HG02571 (cell line): ENCODE measurements around the gene GPX4.

Experiments
- ATAC-seq: cut with Tn5 transposase; IDR thresholded peaks from one replicate; pipeline ENCODE4 v1.9.1; 2021; ENCODE audit warnings: mild to moderate bottlenecking, moderate library complexity; ENCODE audit not compliant: unreplicated experiment

The GPX4 gene

DNA sequence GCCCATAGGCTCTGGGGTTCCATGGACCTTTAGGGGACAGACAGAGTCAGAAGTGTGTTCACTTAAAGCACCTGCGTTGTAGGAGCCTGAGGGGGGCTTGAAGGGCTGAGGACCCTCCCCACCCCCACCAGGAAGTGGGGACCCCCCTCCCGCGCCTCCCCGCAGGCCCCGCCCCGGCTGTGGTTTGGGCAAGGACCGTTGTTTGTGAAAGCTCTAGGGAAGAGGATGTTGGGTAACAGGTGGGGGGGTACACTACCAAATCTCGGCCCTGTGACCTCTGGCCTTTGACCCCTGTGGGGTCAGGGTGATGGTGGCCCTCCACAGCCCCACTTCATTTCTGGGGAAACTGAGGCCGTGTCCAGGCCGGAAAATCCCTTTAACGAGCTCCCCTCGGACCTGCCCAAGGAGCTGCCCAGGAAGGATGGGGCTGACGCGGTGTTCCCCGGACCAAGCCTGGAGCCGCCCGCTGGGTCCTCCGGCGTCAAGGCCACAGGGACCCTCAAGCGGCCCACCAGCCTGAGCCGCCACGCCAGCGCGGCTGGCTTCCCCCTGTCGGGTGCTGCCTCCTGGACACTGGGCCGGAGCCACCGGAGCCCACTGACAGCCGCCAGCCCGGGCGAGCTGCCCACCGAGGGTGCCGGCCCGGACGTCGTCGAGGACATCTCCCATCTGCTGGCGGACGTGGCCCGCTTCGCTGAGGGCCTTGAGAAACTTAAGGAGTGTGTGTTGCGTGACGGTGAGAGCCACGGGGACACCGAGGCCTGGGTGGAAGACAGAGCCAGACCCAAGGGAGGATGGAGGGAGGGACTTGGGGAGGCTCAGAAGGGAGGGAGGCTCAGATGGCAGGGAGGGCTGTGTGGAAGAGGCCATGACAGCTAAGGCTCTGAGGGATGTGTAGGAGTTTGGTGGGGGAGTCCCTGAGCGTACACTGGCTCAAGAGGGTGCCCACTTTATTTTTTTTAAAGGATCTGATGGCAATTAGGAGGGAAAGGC is 35.5 kb upstream of the GPX4 start:
- ATAC-seq: no peak

- ATAC-seq: no peak
Measured at GRCh38 chr19:1069009-1069779, 34.6 kb upstream of the GPX4 start.

- ATAC-seq: no peak
Measured at GRCh38 chr19:1070576-1070930, 33.2 kb upstream of the GPX4 start.

DNA sequence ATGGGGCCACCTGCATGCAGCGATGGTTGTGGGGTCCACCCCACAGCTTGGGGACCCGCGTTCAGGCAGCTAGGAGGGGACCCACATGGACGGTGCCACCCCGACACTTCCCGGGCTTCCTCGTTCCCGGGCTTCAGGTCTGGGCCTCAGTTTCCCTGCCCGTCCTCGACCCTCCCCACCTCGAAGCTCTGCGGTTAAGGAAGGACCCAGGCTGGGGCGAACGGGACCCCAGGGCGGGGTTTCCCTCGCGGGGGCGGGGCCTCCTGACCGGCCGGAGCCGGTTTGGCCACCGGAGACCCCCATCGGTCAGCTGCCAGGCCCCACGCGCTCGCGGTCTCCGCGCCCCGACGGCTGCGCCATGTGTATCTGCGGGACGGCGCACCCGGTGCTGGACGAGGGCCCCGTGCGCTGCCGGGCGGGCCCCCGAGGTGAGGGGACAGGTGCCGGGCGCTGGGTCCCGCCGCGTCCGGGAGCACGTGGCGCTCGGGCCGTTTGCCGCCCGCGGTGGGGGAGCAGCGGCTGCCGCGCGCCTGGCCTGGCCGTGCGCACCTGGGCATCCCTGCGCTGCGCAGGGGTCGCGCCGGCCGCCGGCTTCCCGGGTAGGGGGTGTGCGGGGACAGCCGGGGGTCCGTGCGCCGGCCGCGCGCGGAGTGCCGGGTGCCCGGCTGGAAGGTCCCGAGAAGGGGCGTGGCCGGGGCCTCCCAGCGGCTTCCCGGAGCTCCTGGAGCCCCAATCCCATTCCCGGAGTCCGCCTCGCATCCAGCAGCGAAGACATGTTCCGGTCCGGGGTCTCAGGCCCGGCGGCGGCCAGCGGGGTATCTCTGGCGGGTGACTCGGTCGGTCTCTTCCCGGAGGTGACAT is 32.6 kb upstream of the GPX4 start:
- ATAC-seq: no peak

GRCh38 chr19:1072371-1073015 is 31.3 kb upstream of the GPX4 start:
- ATAC-seq: no peak

GRCh38 chr19:1073063-1073955 is 30.5 kb upstream of the GPX4 start:
- no peak for ATAC-seq

- no peak for ATAC-seq
Measured at GRCh38 chr19:1073956-1074517, 29.8 kb upstream of the GPX4 start.

DNA sequence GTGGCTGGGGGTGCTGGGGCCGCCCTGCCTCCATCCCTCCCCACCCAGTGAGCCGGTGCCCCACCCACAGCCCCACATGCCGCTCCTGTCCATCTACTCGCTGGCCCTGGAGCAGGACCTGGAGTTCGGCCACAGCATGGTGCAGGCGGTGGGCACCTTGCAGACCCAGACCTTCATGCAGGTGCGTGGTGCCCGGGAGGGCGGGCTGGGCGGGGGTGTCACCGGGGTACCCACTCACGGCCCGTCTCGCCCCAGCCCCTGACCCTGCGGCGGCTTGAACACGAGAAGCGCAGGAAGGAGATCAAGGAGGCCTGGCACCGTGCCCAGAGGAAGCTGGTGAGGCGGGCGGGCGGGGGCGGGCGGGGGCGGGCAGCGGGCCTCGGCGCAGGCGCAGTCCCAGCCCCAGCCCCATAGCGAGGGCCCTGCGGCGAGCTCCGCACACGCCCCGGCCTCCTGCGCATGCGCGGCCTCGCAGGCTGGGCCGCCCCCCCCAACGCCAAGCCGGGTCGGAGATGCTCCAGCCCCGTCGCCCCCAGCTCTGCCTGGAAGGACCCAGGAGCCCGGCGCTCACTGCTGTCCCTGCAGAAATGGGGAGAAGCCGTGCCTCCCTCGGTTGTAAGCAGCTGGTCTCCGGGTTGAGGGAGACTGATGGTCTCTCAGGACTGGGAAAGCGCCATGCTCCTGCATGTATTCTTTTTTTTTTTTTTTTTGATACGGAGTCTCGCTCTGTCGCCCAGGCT is 29.1 kb upstream of the GPX4 start:
- ATAC-seq: peak; percentile 41

GRCh38 chr19:1076046-1076386 is 27.8 kb upstream of the GPX4 start:
- no peak for ATAC-seq

GRCh38 chr19:1076951-1077350 is 26.8 kb upstream of the GPX4 start:
- ATAC-seq: peak; percentile 47

- no peak for ATAC-seq
Measured at GRCh38 chr19:1079566-1080111, 24.2 kb upstream of the GPX4 start.

GRCh38 chr19:1080360-1081161 is 23.2 kb upstream of the GPX4 start:
- no peak for ATAC-seq

- ATAC-seq: no peak
Measured at GRCh38 chr19:1081301-1082164, 22.3 kb upstream of the GPX4 start.

DNA sequence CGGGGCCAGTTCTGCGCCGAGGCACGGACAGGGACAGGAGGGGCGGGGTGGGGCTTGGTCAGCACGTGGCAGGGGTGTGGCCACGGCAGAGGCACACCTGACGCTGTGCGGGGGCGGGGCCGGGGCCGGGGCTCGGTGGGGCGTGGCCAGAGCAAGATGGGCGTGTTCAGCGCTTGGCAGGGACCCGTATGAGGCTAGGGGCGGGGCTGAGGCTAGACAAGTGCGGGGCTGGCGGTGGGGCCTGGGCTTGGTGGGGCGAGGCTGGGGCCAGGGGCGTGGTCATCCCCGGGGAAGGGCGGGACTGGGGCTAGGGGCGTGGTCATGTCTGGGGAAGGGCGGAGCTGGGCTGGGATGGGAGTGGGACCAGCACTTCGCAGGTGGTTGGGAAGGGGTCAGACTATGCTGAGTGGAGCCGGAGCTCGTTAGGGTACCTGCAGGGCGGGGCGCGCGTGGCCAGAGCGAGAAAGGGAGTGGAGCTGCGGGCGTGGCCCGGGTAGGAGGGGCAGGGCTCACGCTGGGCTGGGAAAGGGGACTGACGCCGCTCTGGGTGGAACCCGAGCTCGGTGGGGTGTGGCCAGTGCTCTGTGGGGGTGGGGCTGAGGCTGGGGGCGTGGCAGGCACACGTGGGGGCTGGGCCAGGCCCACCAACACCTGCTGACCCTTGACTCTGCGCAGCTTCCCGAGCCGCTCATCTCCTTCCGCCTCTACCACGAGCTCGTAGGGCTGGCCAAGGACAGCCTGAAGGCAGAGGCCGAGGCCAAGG is 21.4 kb upstream of the GPX4 start:
- ATAC-seq: no peak

- ATAC-seq: no peak
Measured at GRCh38 chr19:1082928-1083816, 20.6 kb upstream of the GPX4 start.
